Endometrial microvascular endothelial cells (primary cell): ENCODE data around the gene ANO2. TPM values are rescaled to one million over a fixed set of nuclear protein-coding genes. Genes with fewer than 3 reads are reported as not detected.
"Not testable (repeated sequence)": the region's sequence is repeated elsewhere in the genome, so short reads cannot be mapped to it uniquely, and the experiment has no call there.

ENCODE experiments used
- in situ Hi-C: cut with HindIII; loops from 2 replicates; pipeline ENCODE4 v1.10.0; 2017; ENCODE audit warnings: low sequenced_read_pairs, low pct_unique_long_range_greater_than_20kb; ENCODE audit errors: inconsistent ontology term
- total RNA-seq: library from RNA; depleted of rRNA; stranded (reverse); fragments of >200 nt; gene quantifications from one replicate; pipeline ENCODE4 v1.2.3, GENCODE V29; 2015; ENCODE audit errors: inconsistent ontology term

The ANO2 gene
- total RNA-seq, 1 donor from 2014 or later: 16.4 TPM

- in situ Hi-C loops: no loop called here
Measured at GRCh38 chr12:5665615-5666014, 279.4 kb downstream of the ANO2 start.

DNA sequence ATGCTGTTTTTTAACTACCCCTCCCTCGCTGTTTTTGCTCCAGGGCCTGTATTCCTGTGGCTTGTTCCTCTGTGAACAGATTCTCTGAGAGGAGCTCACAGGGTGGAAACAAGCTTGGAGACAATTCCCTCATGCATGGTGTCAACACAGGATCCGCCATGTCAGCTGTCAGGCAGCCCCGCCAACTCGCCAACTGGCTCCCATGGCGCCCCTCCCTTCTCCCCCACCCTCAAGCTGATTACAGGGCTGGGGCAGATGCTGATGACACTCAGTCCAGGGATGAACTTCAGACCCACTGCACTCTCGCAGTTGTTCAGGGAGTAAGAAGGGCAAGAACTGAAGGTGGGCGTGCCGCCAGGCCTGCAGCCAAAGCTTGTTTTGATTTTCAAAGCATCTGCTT lies 283.2 kb downstream of the ANO2 start:
- in situ Hi-C loops: no loop called here

DNA sequence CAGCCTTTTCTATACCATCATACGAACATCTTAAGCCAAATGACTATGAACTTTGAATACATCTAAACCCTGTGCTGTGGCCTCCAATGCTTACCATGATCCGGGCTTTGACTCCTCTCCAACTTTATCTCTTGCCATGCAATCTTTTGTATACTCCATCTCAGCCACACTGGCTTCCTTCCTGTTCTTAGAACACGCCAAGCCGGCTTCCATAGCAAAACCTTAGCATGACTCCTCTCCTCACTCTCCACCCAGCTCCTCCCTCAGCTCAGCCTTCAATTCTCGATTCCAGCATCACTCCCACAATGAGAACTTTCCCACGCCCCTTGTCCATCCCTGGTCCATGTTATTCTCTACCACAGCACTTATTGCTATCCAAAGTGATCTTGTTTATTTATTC lies 284.8 kb downstream of the ANO2 start:
- in situ Hi-C loops: no loop called here

- in situ Hi-C loops: not testable (repeated sequence)
Measured at GRCh38 chr12:5658339-5658941, 286.6 kb downstream of the ANO2 start.

DNA sequence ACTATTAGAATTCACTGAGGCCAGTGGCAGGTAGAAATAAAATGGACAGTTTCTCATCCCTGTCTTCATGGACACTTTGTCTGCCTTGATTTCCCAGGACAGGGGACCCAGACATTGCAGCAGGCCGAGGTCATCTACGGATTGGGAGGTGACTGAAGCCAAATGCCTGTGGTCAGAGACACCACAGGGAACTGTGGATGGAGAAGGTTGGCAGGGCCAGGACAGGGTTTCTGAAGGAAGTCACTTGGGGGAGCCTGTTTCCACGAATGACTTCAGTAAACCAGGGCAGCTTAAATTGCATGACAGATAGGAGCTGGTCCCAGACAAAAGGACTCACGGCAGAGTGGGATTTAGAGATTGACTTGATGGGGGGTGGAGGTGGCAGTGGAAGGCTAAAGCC lies 288.2 kb downstream of the ANO2 start:
- in situ Hi-C loops: no loop called here

GRCh38 chr12:5655120-5655519 lies 289.9 kb downstream of the ANO2 start:
- in situ Hi-C loops: no loop called here

DNA sequence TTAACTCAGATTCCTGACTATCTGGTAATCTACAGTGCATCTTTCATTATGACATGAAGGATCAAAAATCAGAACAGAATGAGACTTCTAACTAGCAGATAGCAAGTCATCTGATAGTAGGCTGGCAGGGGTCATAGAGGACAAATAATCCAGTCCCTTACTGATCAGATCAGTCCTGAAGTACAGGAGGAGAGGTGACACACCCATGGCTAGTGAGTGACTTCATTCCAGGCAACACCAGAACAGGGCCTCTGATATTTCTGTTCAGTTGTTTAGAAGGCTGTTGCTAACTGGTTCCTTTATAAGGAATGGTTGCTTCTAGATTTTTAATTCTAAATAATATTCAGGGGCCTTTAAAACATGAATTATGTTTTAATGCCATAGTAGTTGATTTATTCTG lies 291.0 kb downstream of the ANO2 start:
- in situ Hi-C loops: no loop called here

- in situ Hi-C loops: no loop called here
Measured at GRCh38 chr12:5650829-5651461, 294.1 kb downstream of the ANO2 start.

DNA sequence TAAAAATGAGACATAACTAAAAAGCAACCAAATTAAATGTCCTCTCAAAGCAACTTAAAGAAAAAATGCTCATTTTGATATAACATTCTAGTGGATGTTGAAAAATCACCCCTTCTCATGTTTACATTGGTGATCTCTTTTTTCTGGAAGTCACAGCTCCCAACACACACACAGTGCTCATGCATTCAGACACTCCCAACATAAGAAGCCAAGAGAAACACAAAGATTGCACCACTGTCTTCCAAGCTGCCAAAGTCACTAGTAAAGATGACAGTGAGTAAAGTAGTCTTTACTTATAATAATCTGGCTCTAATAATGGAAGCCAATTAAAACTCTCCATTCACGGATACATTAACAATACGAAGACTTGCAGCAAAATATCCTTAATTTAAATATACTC lies 294.8 kb downstream of the ANO2 start:
- in situ Hi-C loops: no loop called here

GRCh38 chr12:5648692-5649359 lies 296.2 kb downstream of the ANO2 start:
- in situ Hi-C loops: no loop called here

- in situ Hi-C loops: no loop called here
Measured at GRCh38 chr12:5643266-5643665, 301.8 kb downstream of the ANO2 start.

- in situ Hi-C loops: no loop called here
Measured at GRCh38 chr12:5637698-5638097, 307.4 kb downstream of the ANO2 start.

- in situ Hi-C loops: no loop called here
Measured at GRCh38 chr12:5636907-5637306, 308.2 kb downstream of the ANO2 start.

GRCh38 chr12:5633106-5633505 lies 312.0 kb downstream of the ANO2 start:
- in situ Hi-C loops: no loop called here

- in situ Hi-C loops: no loop called here
Measured at GRCh38 chr12:5632453-5632852, 312.6 kb downstream of the ANO2 start.

DNA sequence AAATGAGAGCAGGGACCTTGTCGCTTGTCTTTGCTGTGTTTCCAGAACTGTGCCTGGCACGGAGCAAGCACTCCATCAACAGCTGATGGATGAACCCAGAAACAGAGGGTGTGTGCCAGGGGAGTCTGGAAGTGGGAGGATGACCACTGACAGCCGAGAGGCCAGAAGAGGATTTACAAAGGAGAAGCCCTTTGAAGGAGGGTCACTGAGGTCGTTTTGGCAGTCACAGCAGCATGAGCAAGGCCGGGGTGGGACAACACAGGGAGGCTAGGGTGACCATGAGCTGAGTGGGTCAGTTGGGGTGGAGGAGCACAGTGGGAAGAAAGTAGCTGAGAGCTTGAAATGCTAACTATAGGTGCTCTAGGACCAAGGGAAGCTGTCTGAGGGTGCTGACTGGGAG lies 313.6 kb downstream of the ANO2 start:
- in situ Hi-C loops: no loop called here

DNA sequence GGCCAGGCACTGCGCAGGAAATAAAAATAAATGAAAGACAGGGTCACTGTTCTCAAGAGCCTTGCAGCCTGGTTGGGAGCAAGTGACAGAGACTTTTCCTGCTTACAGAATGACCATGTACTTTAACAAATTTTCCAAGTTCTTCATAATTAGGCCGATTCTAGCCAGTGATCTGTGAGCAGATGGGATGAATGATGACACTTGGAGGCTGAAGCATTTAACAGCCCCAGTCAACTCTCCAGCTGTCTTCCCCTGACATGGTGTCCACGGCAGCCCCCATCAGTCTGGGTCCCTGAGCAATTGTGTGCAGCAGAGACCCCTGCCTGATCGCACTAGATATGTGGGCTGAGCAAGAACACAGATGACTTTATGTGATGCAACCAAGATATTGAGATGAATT lies 314.3 kb downstream of the ANO2 start:
- in situ Hi-C loops: no loop called here

GRCh38 chr12:5628501-5628900 lies 316.6 kb downstream of the ANO2 start:
- in situ Hi-C loops: no loop called here

DNA sequence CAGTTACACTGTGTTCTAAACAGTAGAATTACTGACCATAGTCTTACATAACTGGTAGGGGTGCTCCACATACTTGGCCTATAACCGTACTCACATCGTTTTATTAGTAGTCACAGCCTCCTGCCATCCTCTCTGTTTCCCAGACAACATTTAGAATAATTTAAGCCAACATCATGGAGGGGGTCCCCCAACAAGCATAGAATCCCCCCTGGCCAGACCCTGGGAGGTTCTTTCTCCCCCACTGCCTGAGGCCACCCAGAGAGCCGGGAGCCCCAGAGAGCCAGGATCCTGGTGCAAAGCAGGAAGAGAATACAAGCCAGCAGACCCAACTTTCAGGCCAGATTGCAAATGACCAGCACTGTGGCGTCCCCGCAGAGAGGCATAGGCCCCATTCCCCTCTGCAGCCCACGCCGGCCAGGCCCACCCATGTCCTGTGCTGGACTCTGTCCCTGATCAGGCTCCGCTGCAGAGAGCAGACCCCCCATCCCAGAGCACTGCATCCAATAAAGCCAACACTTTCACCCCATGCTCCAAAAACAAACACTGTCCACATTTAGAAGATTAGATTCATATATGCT lies 317.9 kb downstream of the ANO2 start:
- in situ Hi-C loops: no loop called here

- in situ Hi-C loops: no loop called here
Measured at GRCh38 chr12:5626151-5626550, 318.9 kb downstream of the ANO2 start.
